LNCAP (cell line): Measurements from ENCODE around the gene NUMB.

Experiments
- TF ChIP-seq, protein P1 (sequence below): fragments of 450-650 bp; IDR thresholded peaks from 2 replicates; pipeline ENCODE4 v1.5.1; 2017; ENCODE audit warnings: mild to moderate bottlenecking

NUMB gene

DNA sequence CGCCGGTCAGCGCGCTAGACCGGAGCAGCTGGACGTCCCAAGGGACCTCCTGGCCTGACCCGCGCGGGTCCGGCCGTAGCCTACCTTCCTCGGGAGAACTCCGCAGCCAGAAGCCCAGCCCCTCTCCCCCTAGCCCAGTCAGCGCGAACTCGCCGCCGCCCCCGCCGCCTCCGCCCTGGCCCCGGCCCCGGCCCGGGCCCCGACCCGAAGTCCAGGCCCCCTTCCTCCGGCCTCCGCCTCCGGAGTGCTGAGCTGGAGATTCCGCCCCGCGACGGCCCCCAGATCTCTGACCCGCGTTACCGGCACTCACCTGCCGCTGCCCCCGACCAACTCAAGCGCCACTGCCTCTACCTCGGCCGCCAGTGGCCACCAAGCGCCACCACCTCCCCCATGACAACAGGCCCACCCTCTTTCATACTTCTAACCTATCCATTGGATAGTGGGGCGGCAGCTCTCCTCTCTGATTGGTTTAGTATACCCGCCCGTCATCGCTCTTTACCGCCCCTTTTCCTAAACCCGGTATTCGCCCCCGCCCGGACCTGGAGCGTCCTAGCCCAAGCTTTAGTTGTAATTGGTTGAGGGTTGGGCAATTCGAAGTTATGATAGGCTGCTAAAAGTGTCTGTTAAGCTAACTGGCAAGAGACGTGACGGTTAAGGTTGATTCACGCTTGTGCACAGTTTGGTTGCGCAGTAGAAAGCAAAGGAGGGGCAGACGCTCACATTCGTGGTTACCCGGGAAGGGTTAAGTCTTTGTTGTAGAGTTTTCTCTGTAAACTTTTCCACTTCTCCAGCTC is at the start of gene NUMB:
NUMB (minus strand) TSS at position 364 of the 794 bp plus-strand sequence. CDS start 102,795 bp downstream, outside the sequence.
- TF ChIP-seq, protein P1, sequence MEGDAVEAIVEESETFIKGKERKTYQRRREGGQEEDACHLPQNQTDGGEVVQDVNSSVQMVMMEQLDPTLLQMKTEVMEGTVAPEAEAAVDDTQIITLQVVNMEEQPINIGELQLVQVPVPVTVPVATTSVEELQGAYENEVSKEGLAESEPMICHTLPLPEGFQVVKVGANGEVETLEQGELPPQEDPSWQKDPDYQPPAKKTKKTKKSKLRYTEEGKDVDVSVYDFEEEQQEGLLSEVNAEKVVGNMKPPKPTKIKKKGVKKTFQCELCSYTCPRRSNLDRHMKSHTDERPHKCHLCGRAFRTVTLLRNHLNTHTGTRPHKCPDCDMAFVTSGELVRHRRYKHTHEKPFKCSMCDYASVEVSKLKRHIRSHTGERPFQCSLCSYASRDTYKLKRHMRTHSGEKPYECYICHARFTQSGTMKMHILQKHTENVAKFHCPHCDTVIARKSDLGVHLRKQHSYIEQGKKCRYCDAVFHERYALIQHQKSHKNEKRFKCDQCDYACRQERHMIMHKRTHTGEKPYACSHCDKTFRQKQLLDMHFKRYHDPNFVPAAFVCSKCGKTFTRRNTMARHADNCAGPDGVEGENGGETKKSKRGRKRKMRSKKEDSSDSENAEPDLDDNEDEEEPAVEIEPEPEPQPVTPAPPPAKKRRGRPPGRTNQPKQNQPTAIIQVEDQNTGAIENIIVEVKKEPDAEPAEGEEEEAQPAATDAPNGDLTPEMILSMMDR: no peak

DNA sequence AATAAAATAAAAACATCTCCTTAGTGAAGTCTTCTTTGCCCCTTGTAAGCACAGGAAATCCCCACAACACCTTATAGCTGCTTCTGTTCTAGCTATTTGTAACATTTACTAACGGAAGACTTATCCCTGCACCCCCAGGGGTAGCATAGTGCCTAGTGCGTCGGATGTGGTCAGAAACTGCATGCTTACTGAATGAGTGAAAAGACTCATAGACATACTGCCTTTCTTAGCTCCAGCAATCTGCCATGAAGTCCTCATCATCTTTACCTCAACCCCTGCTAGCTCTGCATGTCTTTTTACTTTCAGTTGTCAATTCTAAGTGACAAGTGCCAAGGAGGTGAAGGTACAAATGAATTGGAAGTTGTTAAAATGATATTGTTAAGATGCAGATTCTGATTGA is 45.3 kb upstream of the NUMB start:
- TF ChIP-seq, protein P1: no peak

DNA sequence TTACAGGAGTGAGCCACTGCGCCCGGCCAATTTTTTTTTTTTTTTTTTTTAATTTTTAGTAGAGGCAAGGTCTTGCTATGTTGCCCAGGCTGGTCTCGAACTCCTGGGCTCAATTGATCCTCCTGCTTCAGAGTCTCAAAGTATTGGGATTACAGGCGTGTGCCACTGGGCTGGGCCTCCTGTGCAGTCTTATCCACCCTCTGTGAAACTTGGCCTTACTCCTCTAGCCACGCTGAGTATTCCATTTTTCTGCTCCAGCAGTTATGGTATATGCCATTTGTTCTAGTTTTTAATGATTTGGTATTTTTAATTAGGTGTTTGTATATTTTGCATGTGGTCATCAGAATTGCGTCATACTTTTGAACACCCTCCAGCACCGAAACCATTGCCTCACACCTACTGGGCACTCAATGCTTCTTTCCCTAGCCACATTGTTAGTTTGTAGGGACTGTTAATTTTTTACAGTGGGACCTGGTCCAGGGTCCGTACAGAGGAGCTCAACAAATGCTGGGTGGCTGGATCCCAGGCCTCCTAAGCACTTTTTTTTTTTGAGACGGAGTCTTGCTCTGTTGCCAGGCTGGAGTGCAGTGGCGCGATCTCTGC is 43.8 kb upstream of the NUMB start:
- TF ChIP-seq, protein P1: no peak

DNA sequence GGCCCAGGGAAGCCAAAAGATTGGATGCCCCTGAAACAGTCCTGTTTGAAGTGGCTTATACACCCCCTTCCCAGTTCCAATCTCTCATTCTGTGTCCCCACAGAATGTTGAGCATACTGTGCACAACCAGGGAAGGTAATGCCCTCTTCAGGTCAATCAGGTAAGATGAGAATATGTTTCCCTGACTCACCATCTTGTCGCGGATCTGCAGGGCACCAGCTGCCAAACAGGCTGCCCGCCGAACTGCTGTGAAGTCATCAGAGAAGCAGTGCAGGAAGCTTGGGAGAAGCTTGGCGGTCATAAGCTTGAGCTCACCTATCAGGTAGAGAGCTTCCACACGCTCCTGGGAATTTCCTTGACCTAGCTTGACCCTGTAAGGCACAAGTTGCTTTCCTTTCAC is 42.0 kb upstream of the NUMB start:
- TF ChIP-seq, protein P1: no peak

DNA sequence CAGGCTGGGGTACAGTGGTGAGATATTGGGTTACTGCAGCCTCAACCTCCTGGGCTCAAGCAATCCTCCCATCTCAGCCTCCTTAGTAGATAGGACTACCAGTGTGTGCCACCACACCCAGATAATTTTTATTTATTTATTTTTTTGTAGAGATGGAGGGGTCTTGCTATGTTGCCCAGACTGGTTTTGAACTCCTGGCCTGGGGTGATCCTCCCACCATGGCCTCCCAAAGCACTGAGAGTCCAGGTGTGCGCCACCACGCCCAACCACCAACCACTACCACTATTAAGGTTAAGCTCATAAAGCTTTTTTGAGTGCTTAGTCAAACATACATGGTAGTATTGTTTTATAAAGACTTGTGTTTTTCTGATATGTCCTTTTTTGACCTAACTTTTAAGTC is 36.2 kb upstream of the NUMB start:
- TF ChIP-seq, protein P1: no peak

DNA sequence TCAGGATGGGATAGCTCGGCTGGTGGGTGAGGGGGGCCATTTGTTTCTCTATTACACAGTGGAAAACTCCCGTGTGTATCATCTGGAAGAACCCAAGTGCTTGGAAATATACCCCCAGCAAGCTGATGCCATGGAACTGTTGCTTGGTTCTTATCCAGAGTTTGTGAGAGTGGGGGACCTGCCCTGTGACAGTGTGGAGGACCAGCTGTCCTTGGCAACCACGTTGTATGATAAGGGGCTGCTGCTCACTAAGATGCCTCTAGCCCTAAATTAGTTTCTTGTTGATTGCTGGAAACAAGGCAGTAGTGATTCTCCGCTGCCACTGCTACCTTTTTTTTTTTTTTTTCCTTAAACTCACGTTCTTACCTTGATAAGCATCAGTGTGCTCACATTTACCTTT is 34.3 kb upstream of the NUMB start:
- TF ChIP-seq, protein P1: no peak

DNA sequence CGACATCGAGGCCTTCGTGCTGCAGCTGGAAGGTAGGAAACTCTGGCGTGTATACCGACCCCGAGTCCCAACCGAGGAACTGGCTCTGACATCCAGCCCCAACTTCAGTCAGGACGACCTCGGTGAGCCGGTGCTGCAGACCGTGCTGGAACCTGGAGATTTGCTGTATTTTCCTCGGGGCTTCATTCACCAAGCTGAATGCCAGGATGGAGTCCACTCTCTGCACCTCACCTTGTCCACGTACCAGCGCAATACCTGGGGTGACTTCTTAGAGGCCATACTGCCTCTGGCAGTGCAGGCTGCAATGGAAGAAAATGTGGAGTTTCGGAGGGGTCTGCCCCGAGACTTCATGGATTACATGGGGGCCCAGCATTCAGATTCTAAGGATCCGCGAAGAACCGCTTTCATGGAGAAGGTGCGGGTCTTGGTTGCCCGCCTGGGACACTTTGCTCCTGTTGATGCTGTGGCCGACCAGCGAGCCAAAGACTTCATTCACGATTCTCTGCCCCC is 33.8 kb upstream of the NUMB start:
- TF ChIP-seq, protein P1: no peak
